Heart left ventricle (tissue), 16 donors: Measurements from ENCODE around the gene DHX32. TPM values are rescaled to one million over a fixed set of nuclear protein-coding genes. Genes with fewer than 3 reads are reported as not detected.

Source experiments
- ATAC-seq, 4 donors: fragments of 200-7000 bp; cut with Tn5 transposase; one replicate each; pipeline ENCODE4 v1.9.1; 2020 to 2022; ENCODE audit warnings: moderate library complexity in 4 of 4, mild to moderate bottlenecking in 3 of 4, moderate number of reproducible peaks in 1 of 4
- DNase-seq, 5 donors: peaks; one replicate each; pipeline ENCODE4 v3.0.0-alpha.2; 2020
- H3K27ac ChIP-seq, 12 donors: fragments of 200-600 bp; sonication (generic) in 4 of 12; one replicate each; pipeline versions ENCODE4 v1.5.0 to v1.8.0; 2016 to 2022; ENCODE audit warnings: mild to moderate bottlenecking in 2 of 12
- H3K27me3 ChIP-seq, 9 donors: fragments of 200-600 bp; sonication (generic) in 2 of 9; one replicate each; pipeline versions ENCODE4 v1.5.1 to v1.8.0; 2016 to 2022; ENCODE audit warnings: mild to moderate bottlenecking in 3 of 9
- H3K36me3 ChIP-seq, 9 donors: fragments of 200-600 bp; sonication (generic) in 2 of 9; one replicate each; pipeline versions ENCODE4 v1.5.0 to v1.8.0; 2018 to 2022; ENCODE audit warnings: mild to moderate bottlenecking in 2 of 9
- H3K4me1 ChIP-seq, 12 donors: fragments of 200-600 bp; sonication (generic) in 4 of 12; one replicate each; pipeline versions ENCODE4 v1.5.0 to v1.8.0; 2016 to 2022; ENCODE audit warnings: mild to moderate bottlenecking in 3 of 12
- H3K4me3 ChIP-seq, 12 donors: fragments of 200-600 bp; sonication (generic) in 4 of 12; one replicate each; pipeline versions ENCODE4 v1.5.0 to v1.8.0; 2017 to 2022; ENCODE audit warnings: mild to moderate bottlenecking in 9 of 12, moderate library complexity in 4 of 12
- H3K9me3 ChIP-seq, 12 donors: fragments of 200-600 bp; sonication (generic) in 4 of 12; one replicate each; pipeline versions ENCODE4 v1.5.0 to v1.8.0; 2016 to 2022; ENCODE audit warnings: mild to moderate bottlenecking in 1 of 12
- CTCF ChIP-seq, 12 donors: fragments of 200-600 bp; sonication (generic) in 4 of 12; IDR thresholded peaks; one replicate each; pipeline versions ENCODE4 v1.5.0 to v1.8.0; 2018 to 2022; ENCODE audit warnings: antibody characterized with exemption in 12 of 12, mild to moderate bottlenecking in 5 of 12
- POLR2A ChIP-seq, 2 donors: fragments of 450-650 bp; IDR thresholded peaks; one replicate each; pipeline ENCODE4 v1.6.1; 2017; ENCODE audit warnings: antibody characterized with exemption in 2 of 2, mild to moderate bottlenecking in 2 of 2, moderate library complexity in 2 of 2
- WGBS, 4 donors: extraction: QIAGEN DNeasy Blood & Tissue Kit in 2 of 4; methylation state at CpG; one replicate each; pipeline versions ENCODE4 v1.1.5 to v1.1.7; 2013 to 2018; 5-methylcytosine and 5-hydroxymethylcytosine counted together
- intact Hi-C, 10 donors: fragments of 100-400 bp; cut with DNase I; formaldehyde crosslinking; loops; one replicate each; pipeline versions ENCODE4 v1.11.1 to v1.14.2; 2022
- polyA plus RNA-seq, 2 donors: library from polyadenylated mRNA; stranded (reverse); fragments of 200-250 nt; gene quantifications; one replicate each; pipeline ENCODE4 v1.2.3, GENCODE V29; 2013
- total RNA-seq, 9 donors: library from RNA; depleted of rRNA in 2 of 9; stranded (reverse); fragments of >200 nt in 2 of 9; fragmentation: NEBNext Ultra II Directional in 3 of 9; extraction: Animal tissue kit (Norgen Biotek cat#: 25700) in 3 of 9; gene quantifications; one replicate each; pipeline versions ENCODE4 v1.1.0 to v1.2.4, GENCODE V29; 2016 to 2023
- donor health status: ischemic (EF 13 %, LVEDD 7.1; RV severe dilation, severe dysfunction).
- donor health status: healthy with polysubstance abuse.
- donor health status: DM: no; HTN: yes; CAD: no.
- donor health status: DM: no; HTN: no; CAD: no.
- donor health status: ischemic (EF 25% LVEDD 6.9; RV normal size, moderate dysfunction).
- donor health status: ischemic (EF 25% LVEDD 5.7; RV mildly dilated, moderate dysfunction).
- donor health status: healthy.
- donor health status: DM: yes; HTN: yes; CAD: no.
- donor health status: ischemic (EF 35%, LVEDD 5.7; RV mildly dilated, moderate dysfunction).
- donor health status: nonischemic (EF 11% LVEDD 7.7; RV severe dilation, severe dysfunction).
- donor health status: DM: yes; HTN: yes; CAD: no.
- donor health status: PGD.
- donor health status: ischemic (EF 29% LVEDD 5.4; RV normal size, mild dysfunction).
- donor health status: nonischemic (EF 23%, LVEDD 6.1; RV moderate dilation, normal function).

DHX32 gene
- total and polyA plus RNA-seq, 11 donors: 24.6 to 60.7 (median 37.9) TPM

DNA sequence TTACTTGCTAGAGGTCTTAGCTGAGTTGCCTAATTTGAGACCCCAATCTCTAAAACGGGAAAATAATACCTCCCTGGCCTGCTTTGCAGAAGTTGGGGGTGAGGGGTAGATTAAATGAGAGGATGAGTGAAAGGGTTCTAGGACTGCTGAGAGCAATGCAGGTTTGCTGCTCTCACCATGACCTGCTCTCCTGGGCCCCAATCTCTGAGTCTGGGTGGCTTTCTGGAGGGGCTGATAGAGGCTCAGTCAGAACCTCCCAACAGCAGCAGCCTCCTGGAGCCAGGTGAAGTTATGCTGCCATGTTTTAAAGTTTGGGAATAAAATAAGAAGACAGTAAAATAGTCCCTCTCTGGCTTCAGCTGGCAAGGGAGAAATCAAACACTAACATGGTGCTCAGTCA, 65.3 kb downstream of the DHX32 start:
- Histone ChIP-seq H3K27me3 (no peaks in the 10 kb centered on the region), H3K36me3 (peaks cover 0 to 58% (median 41%) of the 10 kb centered on the region in 9 donors), H3K9me3 (no peaks in the 10 kb centered on the region), H3K4me3 (no peak overlapping the region), H3K27ac (no peak overlapping the region), H3K4me1 (peaks cover 0 to 4% (median 0%) of the 10 kb centered on the region in 12 donors)
- ATAC-seq (no peak), DNase-seq (no peak)
- intact Hi-C loops: no loop called here
- TF ChIP-seq CTCF (IDR thresholded peaks at IDR 0.05): no peak
- no peak for TF ChIP-seq POLR2A (IDR thresholded peaks at IDR 0.05)
- WGBS, 4 donors: 0 to 80% (median 21%) methylated on average over 1 of the region's 1 CpG

DNA sequence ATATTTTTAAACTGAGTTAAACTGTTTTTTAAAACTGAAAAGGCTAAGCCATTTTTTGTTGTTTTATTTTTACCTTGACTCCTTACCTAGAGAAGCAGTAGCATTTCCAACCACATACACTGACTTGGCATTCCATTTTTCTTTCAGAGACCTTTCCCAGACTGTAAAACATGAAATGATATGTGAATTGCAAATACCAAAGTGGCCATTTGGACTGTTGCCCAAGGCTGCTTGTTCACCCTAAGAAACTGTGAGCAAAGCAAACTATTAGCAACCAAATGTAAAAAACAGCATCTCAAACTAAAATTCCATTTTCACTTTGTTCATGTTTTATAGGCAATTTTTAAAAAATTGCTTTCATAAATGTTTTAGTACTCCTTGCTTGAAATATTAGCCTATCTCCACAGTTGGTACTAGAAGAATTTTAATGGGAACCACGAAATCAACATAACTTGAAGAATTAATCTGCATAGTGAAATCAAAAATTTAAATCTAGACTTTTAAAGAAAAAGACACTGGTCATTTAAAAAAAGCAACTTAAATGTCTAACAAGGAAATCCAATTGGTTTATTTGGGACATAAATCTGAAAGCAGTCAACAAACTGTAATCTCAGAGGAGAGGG, 68.9 kb downstream of the DHX32 start:
- DNase-seq: no peak
- TF ChIP-seq POLR2A (IDR thresholded peaks at IDR 0.05) (no peak), CTCF (IDR thresholded peaks at IDR 0.05) (no peak)
- no peaks in the 10 kb centered on the region for H3K27me3 ChIP-seq
- no peaks in the 10 kb centered on the region for H3K4me1 ChIP-seq
- H3K9me3 ChIP-seq: no peaks in the 10 kb centered on the region
- intact Hi-C loops: no loop called here
- no peak for ATAC-seq
- H3K4me3 ChIP-seq: no peak overlapping the region
- WGBS, 4 donors: 86 to 97% (median 93%) methylated on average over 1 of the region's 1 CpG
- no peak overlapping the region for H3K27ac ChIP-seq
- H3K36me3 ChIP-seq: peaks cover 0 to 91% (median 72%) of the 10 kb centered on the region in 9 donors

DNA sequence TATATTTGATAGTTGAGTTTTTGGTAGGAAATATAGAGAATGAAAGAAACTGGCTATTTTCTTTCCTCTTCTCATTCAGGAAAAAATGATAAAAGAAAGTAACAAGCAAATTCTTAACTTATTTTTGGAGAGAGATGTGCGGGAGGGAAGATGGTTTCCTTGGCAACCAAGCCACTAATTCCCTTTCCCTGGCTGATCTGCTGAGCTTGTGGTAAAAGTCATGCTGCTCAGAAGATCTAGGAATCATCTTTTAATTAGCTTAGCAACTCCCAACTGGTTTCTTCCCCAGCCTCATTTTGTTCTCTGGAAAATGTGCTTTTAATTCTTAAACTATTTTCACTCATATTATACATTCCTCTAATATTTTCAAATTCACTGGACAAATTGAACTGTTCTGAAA, 69.8 kb downstream of the DHX32 start:
- H3K27me3 ChIP-seq: no peaks in the 10 kb centered on the region
- TF ChIP-seq CTCF (IDR thresholded peaks at IDR 0.05) (no peak), POLR2A (IDR thresholded peaks at IDR 0.05) (no peak)
- no peaks in the 10 kb centered on the region for H3K4me1 ChIP-seq
- ATAC-seq (no peak), DNase-seq (no peak)
- intact Hi-C loops: no loop called here
- H3K36me3 ChIP-seq: peaks cover 0 to 100% (median 82%) of the 10 kb centered on the region in 9 donors
- no peak overlapping the region for H3K27ac ChIP-seq
- WGBS, 4 donors: 74 to 100% (median 86%) methylated on average over 1 of the region's 1 CpG
- no peak overlapping the region for H3K4me3 ChIP-seq
- no peaks in the 10 kb centered on the region for H3K9me3 ChIP-seq

- intact Hi-C loops: loop anchor here in 1 of 10 donors (10.0 kb wide), 1 partner anchor 833 kb away; no protein-coding TSS in a partner anchor
- H3K27me3 ChIP-seq: no peaks in the 10 kb centered on the region
- H3K36me3 ChIP-seq: peaks cover 0 to 93% (median 80%) of the 10 kb centered on the region in 9 donors
- H3K4me1 ChIP-seq: no peaks in the 10 kb centered on the region
- TF ChIP-seq CTCF (IDR thresholded peaks at IDR 0.05) (no peak), POLR2A (IDR thresholded peaks at IDR 0.05) (no peak)
- H3K9me3 ChIP-seq: no peaks in the 10 kb centered on the region
- H3K4me3 ChIP-seq: no peak overlapping the region
- H3K27ac ChIP-seq: no peak overlapping the region
- 80 to 97% (median 93%) methylated on average over 1 of the region's 1 CpG for WGBS, 4 donors
- ATAC-seq (no peak), DNase-seq (no peak)
Measured at GRCh38 chr10:125808047-125808446, 73.0 kb downstream of the DHX32 start.
